K562 (cell line): Measurements from ENCODE around the gene DHPS. TPM values are rescaled to one million over a fixed set of nuclear protein-coding genes. Genes with fewer than 3 reads are reported as not detected.

Source experiments
- CREB1 ChIP-seq, 2 experiments: sonication (generic) in 1 of 2; formaldehyde crosslinking in 1 of 2; IDR thresholded peaks; 2 replicates each; pipeline versions ENCODE4 v1.6.1 to v1.8.0; 2012 to 2022; ENCODE audit warnings: inconsistent platforms in 1 of 2, mild to moderate bottlenecking in 1 of 2, missing genetic modification reagents in 1 of 2, moderate library complexity in 1 of 2
- ELF2 ChIP-seq: fragments of 250-450 bp; sonication (Bioruptor Pico); IDR thresholded peaks from 2 replicates; pipeline ENCODE4 v1.5.0; 2021; ENCODE audit warnings: mild to moderate bottlenecking
- MITF ChIP-seq: IDR thresholded peaks from 2 replicates; pipeline ENCODE4 v1.6.1; 2014; ENCODE audit warnings: antibody characterized with exemption
- NCOA6 ChIP-seq: fragments of 450-650 bp; IDR thresholded peaks from 2 replicates; pipeline ENCODE4 v1.6.1; 2017; ENCODE audit warnings: mild to moderate bottlenecking
- PHF21A ChIP-seq: fragments of 450-650 bp; IDR thresholded peaks from 2 replicates; pipeline ENCODE4 v1.6.1; 2017; ENCODE audit warnings: low read depth, borderline replicate concordance
- PHTF2 ChIP-seq: fragments of 250-450 bp; sonication (Bioruptor Pico); IDR thresholded peaks from 2 replicates; pipeline ENCODE4 v1.5.0; 2021; ENCODE audit warnings: mild to moderate bottlenecking
- POLR2A ChIP-seq: fragments of 450-650 bp; conservative IDR thresholded peaks from 2 replicates; pipeline ENCODE4 v1.6.1; 2016
- POLR2AphosphoS5 ChIP-seq: IDR thresholded peaks from 2 replicates; pipeline ENCODE4 v1.6.1; 2011; ENCODE audit warnings: mild to moderate bottlenecking, low read depth, low read length, moderate library complexity; ENCODE audit not compliant: control insufficient read depth, insufficient read depth
- PPARD ChIP-seq: fragments of 250-450 bp; sonication (Bioruptor Pico); IDR thresholded peaks from 2 replicates; pipeline ENCODE4 v1.8.0; 2022; ENCODE audit warnings: inconsistent platforms, mild to moderate bottlenecking, moderate library complexity
- PTTG1 ChIP-seq: fragments of 450-650 bp; IDR thresholded peaks from 2 replicates; pipeline ENCODE4 v1.6.1; 2016; ENCODE audit warnings: low read depth, mild to moderate bottlenecking, missing genetic modification characterization, missing compliant biosample characterization
- SIN3B ChIP-seq: fragments of 450-650 bp; IDR thresholded peaks from 2 replicates; pipeline ENCODE4 v1.6.1; 2017; ENCODE audit warnings: low read depth, mild to moderate bottlenecking, moderate library complexity
- SMAD2 ChIP-seq: fragments of 150-350 bp; IDR thresholded peaks from 2 replicates; pipeline ENCODE4 v1.6.1; 2014; ENCODE audit warnings: low read depth, mild to moderate bottlenecking, low read length
- SMARCA4 ChIP-seq: fragments of 450-650 bp; IDR thresholded peaks from 2 replicates; pipeline ENCODE4 v1.6.1; 2016
- SP2 ChIP-seq: IDR thresholded peaks from 2 replicates; pipeline ENCODE4 v1.6.1; 2011; ENCODE audit warnings: mild to moderate bottlenecking, low read depth, low read length, moderate library complexity; ENCODE audit not compliant: poor library complexity, severe bottlenecking; ENCODE audit errors: extremely low read depth
- TAF9B ChIP-seq: fragments of 450-650 bp; IDR thresholded peaks from 2 replicates; pipeline ENCODE4 v1.6.1; 2018; ENCODE audit warnings: mild to moderate bottlenecking; ENCODE audit not compliant: partially characterized antibody
- UBTF ChIP-seq, 2 experiments: IDR thresholded peaks; 2 replicates each; pipeline ENCODE4 v1.6.1; 2012; ENCODE audit warnings: improper control_type of control experiment in 2 of 2, low read depth in 2 of 2, low read length in 2 of 2, borderline replicate concordance in 1 of 2
- XRCC5 ChIP-seq: fragments of 200-400 bp; formaldehyde crosslinking; IDR thresholded peaks from 2 replicates; pipeline ENCODE4 v1.6.1; 2017; ENCODE audit warnings: low read depth, mild to moderate bottlenecking, low read length
- ZNF143 ChIP-seq: sonication (generic); formaldehyde crosslinking; IDR thresholded peaks from 2 replicates; pipeline ENCODE4 v1.9.0; 2022; ENCODE audit warnings: mild to moderate bottlenecking, missing genetic modification reagents
- ZNF282 ChIP-seq: sonication (generic); formaldehyde crosslinking; IDR thresholded peaks from 2 replicates; pipeline ENCODE4 v1.8.1; 2023; ENCODE audit warnings: missing genetic modification reagents
- ZNF57 ChIP-seq: fragments of 450-650 bp; formaldehyde crosslinking; IDR thresholded peaks from 2 replicates; pipeline ENCODE4 v1.4.0; 2020; ENCODE audit warnings: mild to moderate bottlenecking, moderate library complexity
- ZNF668 ChIP-seq: fragments of 250-450 bp; sonication (Bioruptor Pico); IDR thresholded peaks from 2 replicates; pipeline ENCODE4 v1.8.0; 2022; ENCODE audit warnings: mild to moderate bottlenecking, inconsistent platforms
- ZNF699 ChIP-seq: fragments of 250-450 bp; sonication (Bioruptor Pico); IDR thresholded peaks from 2 replicates; pipeline ENCODE4 v1.8.0; 2021; ENCODE audit warnings: mild to moderate bottlenecking, moderate library complexity; ENCODE audit not compliant: insufficient replicate concordance
- polyA plus RNA-seq, 8 experiments: library from polyadenylated mRNA; depleted of rRNA in 4 of 8; stranded (reverse) in 5 of 8; unstranded in 3 of 8; fragments of >200 nt; fragmentation: Nextera tagmentation in 2 of 8; fragmentation: Illumina TruSeq in 1 of 8; extraction: Ambion mirVana in 2 of 8; extraction: Trizol in 1 of 8; gene quantifications; 2 replicates each; pipeline versions ENCODE4 v1.2.1 to v1.2.3, GENCODE V29; 2011 to 2014; ENCODE audit warnings: inconsistent platforms in 1 of 8, missing spikeins in 1 of 8
- total RNA-seq, 7 experiments: library from RNA; depleted of rRNA in 6 of 7; stranded (reverse); fragments of >200 nt in 6 of 7; fragmentation: Illumina TruSeq in 2 of 7; extraction: Trizol in 2 of 7; gene quantifications; 2 replicates each; pipeline versions ENCODE4 v1.2.1 to v1.2.3, GENCODE V29; 2011 to 2021; ENCODE audit warnings: low replicate concordance in 1 of 7
- TF ChIP-seq, protein P1 (sequence below): fragments of 450-650 bp; IDR thresholded peaks from 2 replicates; pipeline ENCODE4 v1.6.1; 2016; ENCODE audit warnings: borderline replicate concordance

DHPS gene
- total and polyA plus RNA-seq, 9 of the 15 experiments (the other 6 are each of a cell fraction or from before 2014, with no cell fraction given), result 47.1 to 110 (median 79.9) TPM

DNA sequence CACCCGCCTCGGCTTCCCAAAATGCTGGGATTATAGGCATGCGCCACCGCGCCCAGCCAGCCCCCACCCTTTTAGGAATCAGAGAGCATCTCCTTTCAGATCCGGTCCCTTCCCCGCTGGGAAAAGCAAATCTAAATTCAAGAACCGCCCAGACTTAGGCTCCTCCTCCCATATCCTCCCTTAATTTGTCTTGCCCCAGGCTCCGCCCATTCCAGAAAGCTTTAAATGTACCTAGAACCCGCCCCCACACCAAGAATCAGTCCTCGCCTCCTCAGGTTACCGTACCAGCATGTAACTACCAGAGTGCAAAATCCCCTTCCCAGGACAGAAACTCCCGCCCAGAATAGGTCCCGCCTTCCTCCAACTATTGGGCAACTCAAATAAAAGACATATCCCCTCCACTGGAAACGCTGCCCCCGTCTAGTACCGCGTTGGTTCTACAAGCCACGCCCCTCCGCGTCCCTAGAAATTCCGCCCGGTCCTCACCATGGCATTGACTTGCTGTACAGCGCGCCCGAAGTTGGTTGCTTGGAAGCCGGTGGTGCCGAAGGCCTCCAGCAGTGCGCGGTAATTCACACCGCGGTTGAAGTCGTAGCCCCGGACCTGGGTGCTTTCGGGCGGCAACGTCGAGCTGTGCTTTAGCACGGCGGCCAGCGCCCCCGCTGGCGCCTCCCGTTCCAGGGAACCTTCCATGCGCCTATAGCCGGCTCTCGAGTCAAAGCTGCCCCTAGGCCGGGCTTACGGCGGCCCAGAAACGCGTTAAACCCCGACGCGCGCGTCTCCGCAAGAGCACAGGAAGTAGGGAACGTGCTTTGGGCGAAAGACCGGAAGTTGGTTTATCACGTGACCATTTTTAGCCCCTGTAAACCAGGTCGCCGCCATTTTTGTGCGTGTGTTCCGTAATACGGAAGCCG lies at the start of gene DHPS (continued):
- TF ChIP-seq, protein P1, sequence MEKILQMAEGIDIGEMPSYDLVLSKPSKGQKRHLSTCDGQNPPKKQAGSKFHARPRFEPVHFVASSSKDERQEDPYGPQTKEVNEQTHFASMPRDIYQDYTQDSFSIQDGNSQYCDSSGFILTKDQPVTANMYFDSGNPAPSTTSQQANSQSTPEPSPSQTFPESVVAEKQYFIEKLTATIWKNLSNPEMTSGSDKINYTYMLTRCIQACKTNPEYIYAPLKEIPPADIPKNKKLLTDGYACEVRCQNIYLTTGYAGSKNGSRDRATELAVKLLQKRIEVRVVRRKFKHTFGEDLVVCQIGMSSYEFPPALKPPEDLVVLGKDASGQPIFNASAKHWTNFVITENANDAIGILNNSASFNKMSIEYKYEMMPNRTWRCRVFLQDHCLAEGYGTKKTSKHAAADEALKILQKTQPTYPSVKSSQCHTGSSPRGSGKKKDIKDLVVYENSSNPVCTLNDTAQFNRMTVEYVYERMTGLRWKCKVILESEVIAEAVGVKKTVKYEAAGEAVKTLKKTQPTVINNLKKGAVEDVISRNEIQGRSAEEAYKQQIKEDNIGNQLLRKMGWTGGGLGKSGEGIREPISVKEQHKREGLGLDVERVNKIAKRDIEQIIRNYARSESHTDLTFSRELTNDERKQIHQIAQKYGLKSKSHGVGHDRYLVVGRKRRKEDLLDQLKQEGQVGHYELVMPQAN, result peak; percentile 92
- TF ChIP-seq SIN3B, result peak; percentile 80
- TF ChIP-seq ZNF699, result no peak
- TF ChIP-seq ZNF282 (CRISPR knock-in tag), result no peak
- TF ChIP-seq PPARD, result no peak
- TF ChIP-seq MITF, result peak; percentile 41; the same call in 1 of the 2 replicates
- TF ChIP-seq ZNF57 (CRISPR knock-in tag), result no peak
- 0 out of 2 replicates have a peak, but pooled peaks have one; percentile 41 for TF ChIP-seq PHF21A
- TF ChIP-seq TAF9B, result no peak
- TF ChIP-seq SMAD2, result no peak
- peak; percentile 47 for TF ChIP-seq CREB1 (IDR thresholded peaks at IDR 0.05)
- TF ChIP-seq CREB1 (CRISPR knock-in tag; IDR thresholded peaks at IDR 0.05), result peak; percentile 73; the same call in 1 of the 2 replicates
- TF ChIP-seq PHTF2 (CRISPR knock-in tag), result no peak
- TF ChIP-seq XRCC5, result no peak
- TF ChIP-seq UBTF (IDR thresholded peaks at IDR 0.05; ENCODE audit: borderline replicate concordance in 1 of 2, low read depth in 2 of 2, low read length in 2 of 2), result peak in 1 of 2 experiments; percentile 83; a peak in 2 of 4 replicates
- TF ChIP-seq ZNF668 (CRISPR knock-in tag), result peak; percentile 38; the same call in 1 of the 2 replicates
- TF ChIP-seq PTTG1 (tag), result no peak
- peak; percentile 69 for TF ChIP-seq ELF2 (CRISPR knock-in tag)
- TF ChIP-seq SP2, result no peak
- no peak for TF ChIP-seq NCOA6
- TF ChIP-seq POLR2A, result peak; percentile 94
- peak; percentile 33; the same call in 1 of the 2 replicates for TF ChIP-seq ZNF143 (CRISPR knock-in tag)
- TF ChIP-seq POLR2AphosphoS5, result peak; percentile 53
- TF ChIP-seq SMARCA4, result no peak
